ENCODE measurements around the gene RNF11.
"Not testable (repeated sequence)": the region's sequence is repeated elsewhere in the genome, so short reads cannot be mapped to it uniquely, and the experiment has no call there.

RNF11 gene

GRCh38 chr1:51235673-51236530 lies at the start of gene RNF11:
TSS of gene RNF11 (plus strand) at chr1:51236273. CDS start at chr1:51236757, 484 bp downstream.
- DNase-seq: peak; percentile 90

DNA sequence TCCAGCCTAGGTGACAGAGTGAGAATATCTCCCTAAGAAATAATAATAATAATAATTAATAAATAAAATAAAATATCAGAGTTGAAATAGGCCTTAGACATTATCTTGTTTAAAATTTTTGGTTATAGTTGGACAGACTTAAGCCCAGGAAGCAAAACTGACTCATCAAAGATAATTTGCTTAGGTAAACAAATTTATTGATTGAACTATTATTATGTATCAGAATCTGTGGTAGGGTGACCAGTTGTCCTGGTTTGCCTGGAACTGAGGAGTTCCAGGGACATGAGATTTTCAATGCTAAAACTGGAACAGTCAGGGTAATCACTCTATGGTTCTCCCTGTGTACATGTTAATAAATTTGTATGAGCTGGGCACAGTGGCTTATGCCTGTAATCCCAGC lies 47.8 kb upstream of the RNF11 start:
- DNase-seq: no peak

DNA sequence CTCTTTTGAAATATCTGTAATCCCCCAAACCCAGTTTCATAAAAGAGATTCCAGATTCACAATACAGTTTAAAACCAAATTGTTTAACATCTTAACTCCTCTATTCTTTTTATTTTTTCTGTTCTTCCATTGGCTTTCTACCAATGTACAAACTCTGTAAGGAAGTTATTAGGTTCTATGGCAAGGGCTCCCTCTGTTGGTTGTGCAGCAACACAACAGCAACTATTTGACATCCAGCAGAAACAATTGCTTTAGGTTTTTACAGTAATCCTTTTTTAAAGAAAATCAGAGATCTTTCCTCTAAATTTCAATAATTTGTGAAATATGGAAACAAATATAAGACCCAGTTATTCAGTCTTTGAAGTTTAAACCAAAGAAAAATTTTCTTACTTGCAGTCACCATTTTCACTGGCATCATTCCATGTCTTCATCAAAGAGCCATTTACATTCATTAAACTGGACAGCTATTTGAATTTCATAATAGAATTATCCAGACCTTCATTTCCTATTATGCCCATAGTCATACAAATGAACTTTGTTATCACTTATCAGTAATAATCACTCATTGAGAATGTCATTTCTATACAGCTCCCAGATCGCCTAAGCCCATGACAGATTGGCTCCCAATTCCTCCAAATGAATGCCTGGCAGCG lies 46.5 kb upstream of the RNF11 start:
- peak; percentile 83 for DNase-seq

DNA sequence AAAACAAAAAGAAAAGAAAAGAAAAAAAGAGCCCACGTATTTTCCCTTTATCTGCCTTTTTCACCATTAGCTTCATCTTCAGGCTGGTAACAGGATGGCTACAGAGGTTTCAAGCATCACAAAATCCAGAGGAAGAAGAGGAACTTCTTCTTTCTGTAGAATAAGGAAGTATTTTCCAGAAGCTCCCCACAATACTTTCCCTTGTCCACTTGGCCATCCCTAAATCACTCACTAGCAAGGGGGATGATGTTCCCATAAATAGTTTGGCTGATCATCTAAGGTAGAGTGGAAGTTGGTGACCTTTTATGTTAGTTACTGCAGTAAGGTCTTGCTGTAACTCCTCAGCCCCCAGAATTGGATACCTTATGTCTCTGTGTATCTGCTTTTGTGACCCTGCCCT lies 45.1 kb upstream of the RNF11 start:
- DNase-seq: no peak

GRCh38 chr1:51192213-51192843 lies 43.7 kb upstream of the RNF11 start:
- peak; percentile 50 for DNase-seq

GRCh38 chr1:51193564-51193963 lies 42.5 kb upstream of the RNF11 start:
- DNase-seq: no peak

- DNase-seq: no peak
Measured at GRCh38 chr1:51203121-51203873, 32.8 kb upstream of the RNF11 start.

DNA sequence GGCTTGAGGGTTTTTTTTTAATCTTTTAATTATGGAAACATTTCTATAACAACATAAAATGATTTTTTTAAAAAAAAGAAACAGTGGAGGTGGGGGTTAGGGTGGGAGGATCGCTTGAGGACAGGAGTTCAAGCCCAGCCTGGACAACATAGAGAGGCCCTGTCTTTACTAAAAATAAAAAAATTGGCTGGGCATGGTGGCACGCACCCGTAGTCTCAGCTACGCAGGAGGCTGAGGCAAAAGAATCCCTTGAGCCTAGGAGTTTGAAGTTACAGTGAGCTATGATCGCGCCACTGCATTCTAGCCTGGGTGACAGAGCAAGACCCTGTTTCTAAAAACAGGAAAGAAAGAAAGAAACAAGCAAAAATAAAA lies 32.2 kb upstream of the RNF11 start:
- no peak for DNase-seq

DNA sequence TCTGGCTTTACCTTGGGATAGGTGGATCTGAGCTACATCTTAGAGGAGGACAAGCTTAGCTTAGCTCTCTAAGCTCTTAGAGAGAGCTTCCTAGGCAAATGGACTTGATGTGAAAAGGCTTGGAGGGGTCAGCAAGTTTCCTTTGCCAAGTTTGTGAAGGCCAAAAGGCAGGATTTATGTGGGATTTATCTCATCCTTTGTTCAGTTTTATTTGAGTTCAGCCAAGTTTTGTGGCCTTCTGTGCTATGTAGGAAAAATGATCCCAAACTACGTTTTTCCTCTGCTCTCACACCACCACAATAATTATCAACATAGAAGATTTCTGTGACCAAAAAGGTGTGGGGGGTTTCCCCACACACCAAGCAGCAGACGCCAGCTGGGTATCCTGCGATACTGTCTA lies 26.0 kb upstream of the RNF11 start:
- no peak for DNase-seq

GRCh38 chr1:51210676-51211075 lies 25.4 kb upstream of the RNF11 start:
- DNase-seq: no peak

DNA sequence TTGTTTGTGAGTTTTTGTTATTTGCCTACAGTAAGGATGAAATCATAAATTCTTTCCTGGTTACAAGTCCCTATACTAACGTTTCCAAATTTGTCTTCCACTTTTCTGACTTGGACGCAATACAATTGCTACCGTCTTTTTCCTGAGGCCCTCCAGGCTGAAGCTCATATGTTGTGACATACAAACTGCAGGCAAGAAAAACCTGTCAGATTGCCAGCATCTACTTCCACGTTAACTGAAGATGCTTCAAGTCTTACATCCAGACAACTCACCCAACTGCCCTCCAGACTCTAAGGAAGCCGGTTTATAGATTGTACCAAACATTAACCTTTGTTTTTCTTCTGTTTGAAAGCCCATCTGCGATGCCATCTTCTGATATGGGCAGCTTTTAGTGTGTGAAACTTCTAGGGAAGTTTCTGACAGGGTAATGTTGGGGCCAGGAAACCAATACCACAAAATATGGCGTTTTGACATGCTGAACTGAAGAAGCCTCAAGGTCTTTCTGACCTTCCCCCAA lies 21.4 kb upstream of the RNF11 start:
- no peak for DNase-seq

DNA sequence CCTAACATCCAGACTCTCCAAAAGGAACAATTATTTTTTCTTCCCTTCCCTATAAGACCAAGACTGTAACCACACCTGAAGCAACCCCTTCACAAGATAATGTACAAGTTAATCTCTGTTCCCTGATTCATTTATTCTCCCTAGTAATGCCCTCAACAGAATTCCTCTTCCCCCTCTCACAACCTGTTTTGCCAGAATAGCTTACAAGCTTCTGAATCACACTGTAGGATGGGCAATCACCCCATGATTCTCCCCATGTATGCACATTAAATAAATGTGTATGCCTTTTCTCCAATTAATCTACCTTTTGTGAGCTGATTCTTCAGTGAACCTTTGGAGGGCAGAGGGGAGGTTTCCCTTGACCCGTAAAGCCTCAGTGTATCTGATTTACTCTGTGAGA lies 20.9 kb upstream of the RNF11 start:
- no peak for DNase-seq

- DNase-seq: no peak
Measured at GRCh38 chr1:51216631-51217030, 19.4 kb upstream of the RNF11 start.

GRCh38 chr1:51217101-51217500 lies 19.0 kb upstream of the RNF11 start:
- no peak for DNase-seq

- DNase-seq: no peak
Measured at GRCh38 chr1:51218570-51218969, 17.5 kb upstream of the RNF11 start.

DNA sequence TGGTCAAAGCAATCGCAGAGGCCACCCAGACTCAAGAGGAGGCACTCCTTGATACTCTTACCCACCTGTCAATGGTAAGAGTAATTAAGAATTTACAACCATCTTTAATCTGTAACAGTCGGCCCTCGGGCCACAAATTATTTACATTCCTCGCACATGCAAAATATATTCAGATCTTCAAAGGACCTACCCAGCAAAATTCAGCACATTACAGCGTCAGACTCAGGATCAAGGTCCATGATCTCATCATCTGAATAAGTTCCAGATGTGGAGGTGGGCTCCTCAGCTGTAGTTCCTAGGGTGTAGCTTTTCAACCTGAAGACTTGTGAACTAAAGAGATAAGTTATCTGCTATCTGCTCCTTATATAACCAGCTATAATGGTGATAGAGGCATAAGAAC lies 17.1 kb upstream of the RNF11 start:
- no peak for DNase-seq

- not testable (repeated sequence) for DNase-seq
Measured at GRCh38 chr1:51221529-51221928, 14.5 kb upstream of the RNF11 start.

DNA sequence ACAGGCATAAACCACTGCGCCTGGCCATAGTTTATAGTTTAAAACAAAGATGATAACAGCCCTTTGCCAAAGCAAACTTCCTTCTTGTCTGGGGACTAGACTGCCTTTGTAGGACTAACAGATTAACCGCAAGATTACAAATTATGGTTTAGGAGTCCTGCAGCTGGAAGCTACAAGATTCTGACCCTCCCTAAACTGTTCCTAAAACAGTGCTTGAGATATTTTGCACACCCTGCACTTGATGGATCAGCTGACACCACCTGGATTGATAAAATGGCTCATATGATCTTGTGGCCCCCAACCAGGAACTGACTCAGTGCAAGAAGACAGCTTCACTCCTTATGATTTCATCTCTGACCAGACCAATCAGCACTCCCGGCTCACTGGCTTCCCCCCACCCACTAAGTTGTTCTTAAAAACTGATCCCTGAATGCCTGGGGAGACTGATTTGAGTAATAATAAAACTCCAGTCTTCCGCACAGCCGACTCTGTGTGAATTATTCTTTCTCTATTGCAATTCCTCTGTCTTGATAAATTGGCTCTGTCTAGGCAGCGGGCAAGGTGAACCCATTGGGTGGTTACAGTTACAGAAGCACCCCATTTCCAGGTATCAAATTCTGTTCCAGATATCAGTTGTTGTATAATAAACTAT lies 13.8 kb upstream of the RNF11 start:
- no peak for DNase-seq

DNA sequence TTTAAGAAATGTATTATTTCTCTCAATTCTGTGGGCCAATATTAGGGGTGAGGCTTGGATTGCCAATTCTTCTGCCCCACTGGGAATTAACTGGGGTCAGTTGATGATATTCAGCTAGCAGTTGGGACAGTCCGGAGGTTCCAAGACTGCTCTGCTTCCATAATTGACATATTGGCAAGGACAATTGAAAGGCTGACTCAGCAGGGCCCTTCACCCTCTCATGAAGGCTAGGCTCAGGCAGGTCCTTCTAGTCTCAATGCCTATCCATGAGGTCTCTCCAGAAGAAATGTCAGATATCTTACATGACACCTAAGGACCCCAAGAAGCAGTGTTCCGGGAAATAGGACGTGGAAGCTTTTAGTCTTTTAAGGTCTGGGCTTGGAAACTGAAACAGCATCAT lies 13.3 kb upstream of the RNF11 start:
- DNase-seq: no peak

DNA sequence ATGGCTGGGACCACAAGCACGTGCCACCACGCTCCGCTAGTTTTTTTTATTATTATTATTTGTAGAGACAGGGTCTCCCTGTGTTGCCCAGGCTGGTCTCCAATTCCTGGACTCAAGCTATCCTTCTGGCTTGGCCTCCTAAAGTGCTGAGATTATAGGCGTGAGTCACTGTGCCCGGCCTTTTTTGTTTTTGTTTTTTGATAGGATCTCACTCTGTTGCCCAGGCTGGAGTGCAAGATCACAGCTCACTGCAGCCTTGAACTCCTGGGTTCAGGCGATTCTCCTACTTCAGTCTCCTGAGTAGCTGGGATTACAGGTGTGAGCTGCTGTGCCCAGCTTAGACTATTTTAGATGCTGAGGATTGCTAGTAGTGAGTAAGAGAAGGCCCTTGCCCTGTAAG lies 11.8 kb upstream of the RNF11 start:
- DNase-seq: no peak

- DNase-seq: not testable (repeated sequence)
Measured at GRCh38 chr1:51227231-51227960, 8.7 kb upstream of the RNF11 start.

DNA sequence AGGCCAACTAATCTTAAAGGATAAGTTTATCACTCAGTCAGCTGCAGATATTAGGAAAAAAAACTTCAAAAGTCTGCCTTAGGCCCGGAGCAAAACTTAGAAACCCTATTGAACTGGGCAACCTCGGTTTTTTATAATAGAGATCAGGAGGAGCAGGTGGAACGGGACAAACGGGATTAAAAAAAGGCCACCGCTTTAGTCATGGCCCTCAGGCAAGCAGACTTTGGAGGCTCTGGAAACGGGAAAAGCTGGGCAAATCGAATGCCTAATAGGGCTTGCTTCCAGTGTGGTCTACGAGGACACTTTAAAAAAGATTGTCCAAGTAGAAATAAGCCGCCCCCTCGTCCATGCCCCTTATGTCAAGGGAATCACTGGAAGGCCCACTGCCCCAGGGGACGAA lies 7.6 kb upstream of the RNF11 start:
- DNase-seq: not testable (repeated sequence)
